SK-N-MC (cell line): ENCODE measurements around the gene ZMIZ2.

Source experiments
- EZH2 ChIP-seq: fragments of 200-600 bp; sonication (generic); IDR thresholded peaks from one replicate; pipeline ENCODE4 v1.6.1; 2017; ENCODE audit warnings: antibody characterized with exemption
- FOXP2 ChIP-seq: optimal IDR thresholded peaks from 2 replicates; pipeline ENCODE3; 2011; ENCODE audit warnings: mild to moderate bottlenecking, moderate library complexity; ENCODE audit not compliant: insufficient read depth; ENCODE audit errors: extremely low read length, control extremely low read depth
- POLR2AphosphoS5 ChIP-seq: IDR thresholded peaks from 2 replicates; pipeline ENCODE4 v1.6.1; 2012; ENCODE audit warnings: mild to moderate bottlenecking, low read depth, low read length, borderline replicate concordance

GRCh38 chr7:44706788-44707557 is 41.7 kb upstream of the ZMIZ2 start:
- TF ChIP-seq EZH2, result no peak
- no peak for TF ChIP-seq POLR2AphosphoS5
- no peak for TF ChIP-seq FOXP2
